Measurements from ENCODE around the gene DPM3. TPM values are rescaled to one million over a fixed set of nuclear protein-coding genes. Genes with fewer than 3 reads are reported as not detected.
A peak's percentile ranks its signal among the peaks of the same experiment; 100 is the strongest.

Gene DPM3
- total and polyA plus RNA-seq, 2 of the 13 experiments (the other 11 are each of a cell fraction or from before 2014, with no cell fraction given): 23.2 to 53.4 TPM

GRCh38 chr1:155133799-155134281 is 6.5 kb downstream of the DPM3 start (continued):
- TF ChIP-seq UBTF (CRISPR knock-in tag; IDR thresholded peaks at IDR 0.05) (peak; percentile 32), MYNN (CRISPR knock-in tag; IDR thresholded peaks at IDR 0.05; ENCODE audit: low read depth) (no peak), POLR2A (IDR thresholded peaks at IDR 0.05; ENCODE audit: insufficient read depth in 1 of 2, low read depth in 2 of 2, low read length in 2 of 2) (0 out of 4 replicates have a peak, but pooled peaks of 1 of the 2 experiments have one; percentile 22), NFYC (CRISPR knock-in tag; IDR thresholded peaks at IDR 0.05) (no peak), ZBTB20 (CRISPR knock-in tag; IDR thresholded peaks at IDR 0.05; ENCODE audit: borderline replicate concordance, low read depth) (no peak), ELF1 (CRISPR knock-in tag; IDR thresholded peaks at IDR 0.05) (no peak), SNAPC5 (CRISPR knock-in tag; IDR thresholded peaks at IDR 0.05; ENCODE audit: borderline replicate concordance) (no peak), SNRNP70 (IDR thresholded peaks at IDR 0.05; ENCODE audit: low read depth, low read length) (no peak), THAP11 (CRISPR knock-in tag; IDR thresholded peaks at IDR 0.05) (no peak), ZBTB10 (CRISPR knock-in tag; IDR thresholded peaks at IDR 0.05; ENCODE audit: borderline replicate concordance) (no peak), ZSCAN31 (CRISPR knock-in tag; IDR thresholded peaks at IDR 0.05; ENCODE audit: low read depth) (no peak), GZF1 (CRISPR knock-in tag; IDR thresholded peaks at IDR 0.05) (no peak)
- TF ChIP-seq, protein P1, sequence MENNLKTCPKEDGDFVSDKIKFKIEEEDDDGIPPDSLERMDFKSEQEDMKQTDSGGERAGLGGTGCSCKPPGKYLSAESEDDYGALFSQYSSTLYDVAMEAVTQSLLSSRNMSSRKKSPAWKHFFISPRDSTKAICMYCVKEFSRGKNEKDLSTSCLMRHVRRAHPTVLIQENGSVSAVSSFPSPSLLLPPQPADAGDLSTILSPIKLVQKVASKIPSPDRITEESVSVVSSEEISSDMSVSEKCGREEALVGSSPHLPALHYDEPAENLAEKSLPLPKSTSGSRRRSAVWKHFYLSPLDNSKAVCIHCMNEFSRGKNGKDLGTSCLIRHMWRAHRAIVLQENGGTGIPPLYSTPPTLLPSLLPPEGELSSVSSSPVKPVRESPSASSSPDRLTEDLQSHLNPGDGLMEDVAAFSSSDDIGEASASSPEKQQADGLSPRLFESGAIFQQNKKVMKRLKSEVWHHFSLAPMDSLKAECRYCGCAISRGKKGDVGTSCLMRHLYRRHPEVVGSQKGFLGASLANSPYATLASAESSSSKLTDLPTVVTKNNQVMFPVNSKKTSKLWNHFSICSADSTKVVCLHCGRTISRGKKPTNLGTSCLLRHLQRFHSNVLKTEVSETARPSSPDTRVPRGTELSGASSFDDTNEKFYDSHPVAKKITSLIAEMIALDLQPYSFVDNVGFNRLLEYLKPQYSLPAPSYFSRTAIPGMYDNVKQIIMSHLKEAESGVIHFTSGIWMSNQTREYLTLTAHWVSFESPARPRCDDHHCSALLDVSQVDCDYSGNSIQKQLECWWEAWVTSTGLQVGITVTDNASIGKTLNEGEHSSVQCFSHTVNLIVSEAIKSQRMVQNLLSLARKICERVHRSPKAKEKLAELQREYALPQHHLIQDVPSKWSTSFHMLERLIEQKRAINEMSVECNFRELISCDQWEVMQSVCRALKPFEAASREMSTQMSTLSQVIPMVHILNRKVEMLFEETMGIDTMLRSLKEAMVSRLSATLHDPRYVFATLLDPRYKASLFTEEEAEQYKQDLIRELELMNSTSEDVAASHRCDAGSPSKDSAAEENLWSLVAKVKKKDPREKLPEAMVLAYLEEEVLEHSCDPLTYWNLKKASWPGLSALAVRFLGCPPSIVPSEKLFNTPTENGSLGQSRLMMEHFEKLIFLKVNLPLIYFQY (CRISPR knock-in tag; IDR thresholded peaks at IDR 0.05; ENCODE audit: borderline replicate concordance): no peak
- TF ChIP-seq, protein P2, sequence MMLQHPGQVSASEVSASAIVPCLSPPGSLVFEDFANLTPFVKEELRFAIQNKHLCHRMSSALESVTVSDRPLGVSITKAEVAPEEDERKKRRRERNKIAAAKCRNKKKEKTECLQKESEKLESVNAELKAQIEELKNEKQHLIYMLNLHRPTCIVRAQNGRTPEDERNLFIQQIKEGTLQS (CRISPR knock-in tag; IDR thresholded peaks at IDR 0.05): no peak
- TF ChIP-seq, protein P3, sequence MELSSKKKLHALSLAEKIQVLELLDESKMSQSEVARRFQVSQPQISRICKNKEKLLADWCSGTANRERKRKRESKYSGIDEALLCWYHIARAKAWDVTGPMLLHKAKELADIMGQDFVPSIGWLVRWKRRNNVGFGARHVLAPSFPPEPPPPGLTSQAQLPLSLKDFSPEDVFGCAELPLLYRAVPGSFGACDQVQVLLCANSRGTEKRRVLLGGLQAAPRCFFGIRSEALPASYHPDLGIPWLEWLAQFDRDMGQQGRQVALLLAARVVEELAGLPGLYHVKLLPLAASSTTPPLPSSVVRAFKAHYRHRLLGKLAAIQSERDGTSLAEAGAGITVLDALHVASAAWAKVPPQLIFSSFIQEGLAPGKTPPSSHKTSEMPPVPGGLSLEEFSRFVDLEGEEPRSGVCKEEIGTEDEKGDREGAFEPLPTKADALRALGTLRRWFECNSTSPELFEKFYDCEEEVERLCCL (CRISPR knock-in tag; IDR thresholded peaks at IDR 0.05; ENCODE audit: borderline replicate concordance): no peak
- TF ChIP-seq, protein P4, sequence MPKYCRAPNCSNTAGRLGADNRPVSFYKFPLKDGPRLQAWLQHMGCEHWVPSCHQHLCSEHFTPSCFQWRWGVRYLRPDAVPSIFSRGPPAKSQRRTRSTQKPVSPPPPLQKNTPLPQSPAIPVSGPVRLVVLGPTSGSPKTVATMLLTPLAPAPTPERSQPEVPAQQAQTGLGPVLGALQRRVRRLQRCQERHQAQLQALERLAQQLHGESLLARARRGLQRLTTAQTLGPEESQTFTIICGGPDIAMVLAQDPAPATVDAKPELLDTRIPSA (CRISPR knock-in tag; IDR thresholded peaks at IDR 0.05; ENCODE audit: borderline replicate concordance): no peak
